DOHH2 (cell line): Measurements from ENCODE around the gene PCK2.

Experiments
- EZH2phosphoT487 ChIP-seq: fragments of 200-600 bp; sonication (generic); IDR thresholded peaks from 2 replicates; pipeline ENCODE4 v1.6.1; 2017; ENCODE audit warnings: borderline replicate concordance, mild to moderate bottlenecking, antibody characterized with exemption, low read length, moderate library complexity, mixed read lengths
- TF ChIP-seq, protein P1 (sequence below): fragments of 200-600 bp; sonication (generic); IDR thresholded peaks from one replicate; pipeline ENCODE4 v1.5.1; 2014; ENCODE audit warnings: antibody characterized with exemption, mild to moderate bottlenecking, low read depth, low read length; ENCODE audit not compliant: poor library complexity, severe bottlenecking

DNA sequence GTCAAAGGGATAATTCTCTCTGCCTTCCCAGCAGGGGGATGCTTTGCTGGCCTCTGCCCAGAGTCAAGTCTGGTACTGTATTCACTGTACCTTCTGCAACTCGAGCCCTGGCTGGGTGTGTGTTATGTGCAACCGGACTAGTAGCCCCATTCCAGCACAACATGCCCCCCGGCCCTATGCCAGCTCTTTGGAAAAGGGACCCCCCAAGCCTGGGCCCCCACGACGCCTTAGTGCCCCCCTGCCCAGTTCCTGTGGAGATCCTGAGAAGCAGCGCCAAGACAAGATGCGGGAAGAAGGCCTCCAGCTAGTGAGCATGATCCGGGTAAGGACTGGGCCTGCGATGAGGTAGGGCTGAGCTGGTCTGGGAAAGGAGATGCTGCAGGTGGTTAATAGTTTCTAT is 56.5 kb downstream of the PCK2 start:
- TF ChIP-seq, protein P1, sequence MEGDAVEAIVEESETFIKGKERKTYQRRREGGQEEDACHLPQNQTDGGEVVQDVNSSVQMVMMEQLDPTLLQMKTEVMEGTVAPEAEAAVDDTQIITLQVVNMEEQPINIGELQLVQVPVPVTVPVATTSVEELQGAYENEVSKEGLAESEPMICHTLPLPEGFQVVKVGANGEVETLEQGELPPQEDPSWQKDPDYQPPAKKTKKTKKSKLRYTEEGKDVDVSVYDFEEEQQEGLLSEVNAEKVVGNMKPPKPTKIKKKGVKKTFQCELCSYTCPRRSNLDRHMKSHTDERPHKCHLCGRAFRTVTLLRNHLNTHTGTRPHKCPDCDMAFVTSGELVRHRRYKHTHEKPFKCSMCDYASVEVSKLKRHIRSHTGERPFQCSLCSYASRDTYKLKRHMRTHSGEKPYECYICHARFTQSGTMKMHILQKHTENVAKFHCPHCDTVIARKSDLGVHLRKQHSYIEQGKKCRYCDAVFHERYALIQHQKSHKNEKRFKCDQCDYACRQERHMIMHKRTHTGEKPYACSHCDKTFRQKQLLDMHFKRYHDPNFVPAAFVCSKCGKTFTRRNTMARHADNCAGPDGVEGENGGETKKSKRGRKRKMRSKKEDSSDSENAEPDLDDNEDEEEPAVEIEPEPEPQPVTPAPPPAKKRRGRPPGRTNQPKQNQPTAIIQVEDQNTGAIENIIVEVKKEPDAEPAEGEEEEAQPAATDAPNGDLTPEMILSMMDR, result no peak
- no peak for TF ChIP-seq EZH2phosphoT487
